Measurements from ENCODE around the gene GRIK3.

Gene GRIK3

GRCh38 chr1:37069406-37069805, 35.1 kb upstream of the GRIK3 start:
- TF ChIP-seq USF1 (IDR thresholded peaks at IDR 0.05) (no peak), NFIC (IDR thresholded peaks at IDR 0.05) (no peak), EP300 (IDR thresholded peaks at IDR 0.05; ENCODE audit: borderline replicate concordance) (no peak), FOXM1 (IDR thresholded peaks at IDR 0.05; ENCODE audit: borderline replicate concordance, low read depth) (no peak), YY1 (IDR thresholded peaks at IDR 0.05; ENCODE audit: low read depth) (no peak)

- TF ChIP-seq USF1 (IDR thresholded peaks at IDR 0.05) (no peak), MAX (IDR thresholded peaks at IDR 0.05) (no peak), FOXM1 (IDR thresholded peaks at IDR 0.05; ENCODE audit: borderline replicate concordance, low read depth) (no peak)
Observed at GRCh38 chr1:37068897-37069296, 34.6 kb upstream of the GRIK3 start.

- TF ChIP-seq NFIC (IDR thresholded peaks at IDR 0.05) (no peak), TCF12 (IDR thresholded peaks at IDR 0.05; ENCODE audit: low read depth) (no peak), ZBTB7A (IDR thresholded peaks at IDR 0.05; ENCODE audit: low read depth) (no peak), TEAD4 (IDR thresholded peaks at IDR 0.05) (no peak), FOXM1 (IDR thresholded peaks at IDR 0.05; ENCODE audit: borderline replicate concordance, low read depth) (no peak), USF1 (IDR thresholded peaks at IDR 0.05) (no peak)
Observed at GRCh38 chr1:37068260-37068659, 33.9 kb upstream of the GRIK3 start.

DNA sequence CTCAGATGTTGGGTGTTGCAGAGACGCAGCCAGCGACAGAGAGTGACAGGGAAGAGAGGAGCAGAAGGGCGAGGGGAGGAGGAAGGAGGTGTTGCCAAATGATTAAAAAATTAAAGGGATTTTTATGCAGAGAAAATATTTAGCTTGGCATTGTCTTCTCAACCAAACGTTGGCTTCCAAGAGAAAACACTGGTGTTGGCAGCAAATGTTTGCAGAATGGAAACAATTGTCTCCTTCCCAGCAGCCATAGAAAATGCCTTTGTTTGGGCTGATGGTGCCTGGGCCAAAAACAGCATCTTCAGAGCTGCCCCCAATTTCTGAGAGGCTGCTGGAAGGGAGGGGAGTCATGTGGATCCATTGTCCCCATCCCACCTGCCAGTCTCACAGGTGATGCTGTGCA, 29.7 kb upstream of the GRIK3 start:
- TF ChIP-seq FOXM1 (IDR thresholded peaks at IDR 0.05; ENCODE audit: borderline replicate concordance, low read depth), result no peak
- no peak for TF ChIP-seq TEAD4 (IDR thresholded peaks at IDR 0.05)
- no peak for TF ChIP-seq RAD21 (IDR thresholded peaks at IDR 0.05; ENCODE audit: low read depth)
- no peak for TF ChIP-seq TAF1 (IDR thresholded peaks at IDR 0.05; ENCODE audit: low read depth)
- TF ChIP-seq NFIC (IDR thresholded peaks at IDR 0.05), result no peak
- no peak for TF ChIP-seq MAX (IDR thresholded peaks at IDR 0.05)
- no peak for TF ChIP-seq EP300 (IDR thresholded peaks at IDR 0.05; ENCODE audit: borderline replicate concordance)
- TF ChIP-seq TCF12 (IDR thresholded peaks at IDR 0.05; ENCODE audit: low read depth), result no peak
- no peak for TF ChIP-seq ZBTB7A (IDR thresholded peaks at IDR 0.05; ENCODE audit: low read depth)
- no peak for TF ChIP-seq CEBPB (IDR thresholded peaks at IDR 0.05)

- TF ChIP-seq FOXM1 (IDR thresholded peaks at IDR 0.05; ENCODE audit: borderline replicate concordance, low read depth) (no peak), YY1 (IDR thresholded peaks at IDR 0.05; ENCODE audit: low read depth) (no peak), TCF12 (IDR thresholded peaks at IDR 0.05; ENCODE audit: low read depth) (no peak), EGR1 (IDR thresholded peaks at IDR 0.05) (no peak), USF1 (IDR thresholded peaks at IDR 0.05) (no peak), TEAD4 (IDR thresholded peaks at IDR 0.05) (no peak), ZBTB7A (IDR thresholded peaks at IDR 0.05; ENCODE audit: low read depth) (no peak), EP300 (IDR thresholded peaks at IDR 0.05; ENCODE audit: borderline replicate concordance) (no peak), RAD21 (IDR thresholded peaks at IDR 0.05; ENCODE audit: low read depth) (no peak), MAX (IDR thresholded peaks at IDR 0.05) (no peak), CEBPB (IDR thresholded peaks at IDR 0.05) (no peak), CREB1 (IDR thresholded peaks at IDR 0.05; ENCODE audit: low read depth) (no peak), TAF1 (IDR thresholded peaks at IDR 0.05; ENCODE audit: low read depth) (no peak)
- TF ChIP-seq, protein P1, sequence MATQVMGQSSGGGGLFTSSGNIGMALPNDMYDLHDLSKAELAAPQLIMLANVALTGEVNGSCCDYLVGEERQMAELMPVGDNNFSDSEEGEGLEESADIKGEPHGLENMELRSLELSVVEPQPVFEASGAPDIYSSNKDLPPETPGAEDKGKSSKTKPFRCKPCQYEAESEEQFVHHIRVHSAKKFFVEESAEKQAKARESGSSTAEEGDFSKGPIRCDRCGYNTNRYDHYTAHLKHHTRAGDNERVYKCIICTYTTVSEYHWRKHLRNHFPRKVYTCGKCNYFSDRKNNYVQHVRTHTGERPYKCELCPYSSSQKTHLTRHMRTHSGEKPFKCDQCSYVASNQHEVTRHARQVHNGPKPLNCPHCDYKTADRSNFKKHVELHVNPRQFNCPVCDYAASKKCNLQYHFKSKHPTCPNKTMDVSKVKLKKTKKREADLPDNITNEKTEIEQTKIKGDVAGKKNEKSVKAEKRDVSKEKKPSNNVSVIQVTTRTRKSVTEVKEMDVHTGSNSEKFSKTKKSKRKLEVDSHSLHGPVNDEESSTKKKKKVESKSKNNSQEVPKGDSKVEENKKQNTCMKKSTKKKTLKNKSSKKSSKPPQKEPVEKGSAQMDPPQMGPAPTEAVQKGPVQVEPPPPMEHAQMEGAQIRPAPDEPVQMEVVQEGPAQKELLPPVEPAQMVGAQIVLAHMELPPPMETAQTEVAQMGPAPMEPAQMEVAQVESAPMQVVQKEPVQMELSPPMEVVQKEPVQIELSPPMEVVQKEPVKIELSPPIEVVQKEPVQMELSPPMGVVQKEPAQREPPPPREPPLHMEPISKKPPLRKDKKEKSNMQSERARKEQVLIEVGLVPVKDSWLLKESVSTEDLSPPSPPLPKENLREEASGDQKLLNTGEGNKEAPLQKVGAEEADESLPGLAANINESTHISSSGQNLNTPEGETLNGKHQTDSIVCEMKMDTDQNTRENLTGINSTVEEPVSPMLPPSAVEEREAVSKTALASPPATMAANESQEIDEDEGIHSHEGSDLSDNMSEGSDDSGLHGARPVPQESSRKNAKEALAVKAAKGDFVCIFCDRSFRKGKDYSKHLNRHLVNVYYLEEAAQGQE (IDR thresholded peaks at IDR 0.05; ENCODE audit: low read depth), result no peak
Observed at GRCh38 chr1:37059346-37059745, 25.0 kb upstream of the GRIK3 start.

DNA sequence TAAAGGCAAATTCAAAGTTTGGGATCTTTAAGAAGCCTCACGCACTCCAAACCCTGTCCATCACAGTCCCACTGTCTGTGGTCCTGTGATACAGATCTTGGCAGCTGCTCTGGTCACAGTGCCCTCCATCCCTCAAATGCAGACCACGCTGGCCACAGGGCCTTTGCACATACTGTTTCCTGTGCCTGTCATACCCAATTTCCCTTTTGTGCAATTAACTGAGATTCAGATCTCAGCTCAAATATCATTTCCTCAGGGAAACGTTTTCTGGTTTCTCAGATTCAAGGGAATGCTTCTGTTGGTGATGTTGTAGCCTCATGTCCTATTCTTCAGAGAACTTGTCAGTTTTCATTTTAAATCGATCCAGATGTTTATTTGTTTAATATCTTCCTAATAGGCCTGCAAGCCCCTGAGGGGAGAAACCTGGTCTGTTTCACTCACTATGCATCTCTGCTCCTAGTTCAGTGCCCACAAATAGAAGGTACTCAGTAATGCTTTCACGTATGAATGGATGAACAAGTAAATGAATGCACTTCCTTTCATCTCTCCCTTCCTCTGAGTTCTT, 24.2 kb upstream of the GRIK3 start:
- TF ChIP-seq MAX (IDR thresholded peaks at IDR 0.05) (no peak), EP300 (IDR thresholded peaks at IDR 0.05; ENCODE audit: borderline replicate concordance) (no peak), EGR1 (IDR thresholded peaks at IDR 0.05) (no peak), USF1 (IDR thresholded peaks at IDR 0.05) (no peak), ZBTB7A (IDR thresholded peaks at IDR 0.05; ENCODE audit: low read depth) (no peak), RAD21 (IDR thresholded peaks at IDR 0.05; ENCODE audit: low read depth) (no peak), TAF1 (IDR thresholded peaks at IDR 0.05; ENCODE audit: low read depth) (no peak), TEAD4 (IDR thresholded peaks at IDR 0.05) (no peak), FOXM1 (IDR thresholded peaks at IDR 0.05; ENCODE audit: borderline replicate concordance, low read depth) (no peak), CREB1 (IDR thresholded peaks at IDR 0.05; ENCODE audit: low read depth) (no peak), CEBPB (IDR thresholded peaks at IDR 0.05) (no peak), YY1 (IDR thresholded peaks at IDR 0.05; ENCODE audit: low read depth) (no peak), NFIC (IDR thresholded peaks at IDR 0.05) (no peak), TCF12 (IDR thresholded peaks at IDR 0.05; ENCODE audit: low read depth) (no peak)
- TF ChIP-seq, protein P1 (IDR thresholded peaks at IDR 0.05; ENCODE audit: low read depth), result no peak
